ENCODE measurements around the gene AHRR. TPM values are rescaled to one million over a fixed set of nuclear protein-coding genes. Genes with fewer than 3 reads are reported as not detected.
"Not testable (repeated sequence)": the region's sequence is repeated elsewhere in the genome, so short reads cannot be mapped to it uniquely, and the experiment has no call there.

Gene AHRR
- total RNA-seq, 1 donor from 2014 or later, result 1.0 TPM

GRCh38 chr5:378976-379742, 57.6 kb downstream of the AHRR start:
- no peak for DNase-seq (ENCODE audit: low read depth, low spot score)
- Mint-ChIP-seq H3K9me3 (peaks cover 5% of the 10 kb centered on the region), H3K4me1 (no peaks in the 10 kb centered on the region), H3K4me3 (no peak overlapping the region), H3K36me3 (ENCODE audit: low read depth) (peaks cover 2% of the 10 kb centered on the region), H3K27ac (ENCODE audit: unreplicated experiment) (no peak overlapping the region), H3K27me3 (ENCODE audit: low read depth) (peaks cover 30% of the 10 kb centered on the region)
- TF ChIP-seq, protein P1, sequence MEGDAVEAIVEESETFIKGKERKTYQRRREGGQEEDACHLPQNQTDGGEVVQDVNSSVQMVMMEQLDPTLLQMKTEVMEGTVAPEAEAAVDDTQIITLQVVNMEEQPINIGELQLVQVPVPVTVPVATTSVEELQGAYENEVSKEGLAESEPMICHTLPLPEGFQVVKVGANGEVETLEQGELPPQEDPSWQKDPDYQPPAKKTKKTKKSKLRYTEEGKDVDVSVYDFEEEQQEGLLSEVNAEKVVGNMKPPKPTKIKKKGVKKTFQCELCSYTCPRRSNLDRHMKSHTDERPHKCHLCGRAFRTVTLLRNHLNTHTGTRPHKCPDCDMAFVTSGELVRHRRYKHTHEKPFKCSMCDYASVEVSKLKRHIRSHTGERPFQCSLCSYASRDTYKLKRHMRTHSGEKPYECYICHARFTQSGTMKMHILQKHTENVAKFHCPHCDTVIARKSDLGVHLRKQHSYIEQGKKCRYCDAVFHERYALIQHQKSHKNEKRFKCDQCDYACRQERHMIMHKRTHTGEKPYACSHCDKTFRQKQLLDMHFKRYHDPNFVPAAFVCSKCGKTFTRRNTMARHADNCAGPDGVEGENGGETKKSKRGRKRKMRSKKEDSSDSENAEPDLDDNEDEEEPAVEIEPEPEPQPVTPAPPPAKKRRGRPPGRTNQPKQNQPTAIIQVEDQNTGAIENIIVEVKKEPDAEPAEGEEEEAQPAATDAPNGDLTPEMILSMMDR (conservative IDR thresholded peaks at IDR 0.05), result no peak

DNA sequence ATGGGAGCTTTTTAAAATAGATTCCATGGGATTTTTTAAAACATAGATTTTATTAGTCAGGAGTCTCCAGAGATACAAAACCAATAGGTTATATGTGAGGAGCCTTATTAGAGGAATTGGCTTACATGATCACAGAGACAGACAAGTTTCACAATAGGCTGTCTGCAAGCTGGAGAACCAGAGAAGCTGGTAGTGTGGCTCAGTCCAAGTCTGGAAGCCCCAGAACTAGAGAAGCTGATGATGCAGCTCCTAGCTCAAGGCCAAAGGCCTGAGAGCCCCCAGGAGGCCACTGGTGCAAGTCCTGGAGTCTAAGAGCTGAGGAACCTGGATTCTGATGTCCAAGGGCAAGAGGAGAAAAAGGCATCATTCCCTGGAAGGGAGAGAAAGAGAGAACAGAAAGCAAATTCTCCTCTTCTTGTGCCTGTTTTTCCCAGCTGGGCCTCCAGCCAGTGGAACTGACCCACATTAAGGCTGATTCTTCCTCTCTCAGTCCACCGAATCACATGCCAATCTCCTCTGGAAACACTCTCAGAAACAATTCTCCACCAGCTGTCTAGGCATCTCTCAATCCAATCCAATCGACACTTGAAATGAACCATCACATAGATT, 59.3 kb downstream of the AHRR start:
- peaks cover 17% of the 10 kb centered on the region for H3K27me3 Mint-ChIP-seq (ENCODE audit: low read depth)
- DNase-seq (ENCODE audit: low read depth, low spot score), result no peak
- TF ChIP-seq, protein P1 (conservative IDR thresholded peaks at IDR 0.05), result no peak
- no peak overlapping the region for H3K4me3 Mint-ChIP-seq
- peaks cover 9% of the 10 kb centered on the region for H3K9me3 Mint-ChIP-seq
- H3K27ac Mint-ChIP-seq (ENCODE audit: unreplicated experiment), result no peak overlapping the region
- no peaks in the 10 kb centered on the region for H3K4me1 Mint-ChIP-seq
- peaks cover 5% of the 10 kb centered on the region for H3K36me3 Mint-ChIP-seq (ENCODE audit: low read depth)

- Mint-ChIP-seq H3K4me3 (no peak overlapping the region), H3K27ac (ENCODE audit: unreplicated experiment) (no peak overlapping the region), H3K36me3 (ENCODE audit: low read depth) (peaks cover 8% of the 10 kb centered on the region), H3K27me3 (ENCODE audit: low read depth) (peaks cover 17% of the 10 kb centered on the region), H3K9me3 (peaks cover 13% of the 10 kb centered on the region), H3K4me1 (no peaks in the 10 kb centered on the region)
- no peak for DNase-seq (ENCODE audit: low read depth, low spot score)
- TF ChIP-seq, protein P1 (conservative IDR thresholded peaks at IDR 0.05), result no peak
These were observed 61.6 kb downstream of the AHRR start for GRCh38 chr5:383066-383465.

GRCh38 chr5:383621-384020, 62.1 kb downstream of the AHRR start:
- no peak overlapping the region for H3K4me3 Mint-ChIP-seq
- peaks cover 13% of the 10 kb centered on the region for H3K9me3 Mint-ChIP-seq
- TF ChIP-seq, protein P1 (conservative IDR thresholded peaks at IDR 0.05), result no peak
- no peaks in the 10 kb centered on the region for H3K4me1 Mint-ChIP-seq
- H3K36me3 Mint-ChIP-seq (ENCODE audit: low read depth), result peaks cover 8% of the 10 kb centered on the region
- DNase-seq (ENCODE audit: low read depth, low spot score), result no peak
- H3K27me3 Mint-ChIP-seq (ENCODE audit: low read depth), result peaks cover 17% of the 10 kb centered on the region
- no peak overlapping the region for H3K27ac Mint-ChIP-seq (ENCODE audit: unreplicated experiment)

DNA sequence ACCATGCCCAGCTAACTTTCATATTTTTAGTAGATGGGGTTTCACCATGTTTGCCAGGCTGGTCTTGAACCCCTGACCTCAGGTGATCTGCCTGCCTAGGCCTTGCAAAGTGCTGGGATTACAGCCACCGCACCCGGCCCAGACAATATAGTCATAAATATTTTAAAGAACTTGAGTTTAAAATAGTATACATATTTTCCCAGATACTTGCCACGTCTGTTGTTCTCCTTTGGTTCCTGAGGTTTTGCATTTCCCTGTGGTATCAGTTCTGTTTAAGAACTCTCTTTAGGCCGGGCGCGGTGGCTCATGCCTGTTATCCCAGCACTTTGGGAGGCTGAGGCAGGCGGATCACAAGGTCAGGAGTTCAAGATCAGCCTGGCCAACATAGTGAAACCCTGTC, 63.1 kb downstream of the AHRR start:
- DNase-seq (ENCODE audit: low read depth, low spot score); H3K36me3 Mint-ChIP-seq (ENCODE audit: low read depth): not testable (repeated sequence)

GRCh38 chr5:385321-385720, 63.8 kb downstream of the AHRR start:
- H3K27ac Mint-ChIP-seq (ENCODE audit: unreplicated experiment), result no peak overlapping the region
- peaks cover 13% of the 10 kb centered on the region for H3K9me3 Mint-ChIP-seq
- peaks cover 7% of the 10 kb centered on the region for H3K4me1 Mint-ChIP-seq
- peaks cover 8% of the 10 kb centered on the region for H3K36me3 Mint-ChIP-seq (ENCODE audit: low read depth)
- no peak overlapping the region for H3K4me3 Mint-ChIP-seq
- peaks cover 12% of the 10 kb centered on the region for H3K27me3 Mint-ChIP-seq (ENCODE audit: low read depth)
- DNase-seq (ENCODE audit: low read depth, low spot score), result no peak
- TF ChIP-seq, protein P1 (conservative IDR thresholded peaks at IDR 0.05), result no peak

More for the DNA sequence above, 63.1 kb downstream of the AHRR start:
- H3K27me3 Mint-ChIP-seq (ENCODE audit: low read depth), result peaks cover 12% of the 10 kb centered on the region
- H3K4me1 Mint-ChIP-seq; H3K27ac Mint-ChIP-seq (ENCODE audit: unreplicated experiment); H3K4me3 Mint-ChIP-seq: not testable (repeated sequence)
- H3K9me3 Mint-ChIP-seq, result peaks cover 13% of the 10 kb centered on the region

Data from neural crest cell (in vitro differentiated cells).